Inflammatory macrophage (primary cell): ENCODE data around the gene NKX2-1.

Experiments used
- DNase-seq, 2 donors: peaks; one replicate each; pipeline ENCODE4 v3.0.0-alpha.2; 2020 to 2022

NKX2-1 gene

GRCh38 chr14:36517242-36518030, 2.6 kb downstream of the NKX2-1 start:
- DNase-seq: no peak

- DNase-seq: no peak
These were observed 3.3 kb downstream of the NKX2-1 start for GRCh38 chr14:36516719-36517241.

GRCh38 chr14:36515896-36516718, 3.9 kb downstream of the NKX2-1 start:
- no peak for DNase-seq

GRCh38 chr14:36515105-36515593, 4.9 kb downstream of the NKX2-1 start:
- no peak for DNase-seq

- no peak for DNase-seq
These were observed 5.5 kb downstream of the NKX2-1 start for GRCh38 chr14:36514278-36515104.

GRCh38 chr14:36513451-36514277, 6.4 kb downstream of the NKX2-1 start:
- no peak for DNase-seq

- no peak for DNase-seq
These were observed 7.0 kb downstream of the NKX2-1 start for GRCh38 chr14:36513012-36513420.

- no peak for DNase-seq
These were observed 7.4 kb downstream of the NKX2-1 start for GRCh38 chr14:36512585-36513003.

GRCh38 chr14:36511981-36512584, 7.9 kb downstream of the NKX2-1 start:
- no peak for DNase-seq

- no peak for DNase-seq
These were observed 9.2 kb downstream of the NKX2-1 start for GRCh38 chr14:36510874-36511273.

- no peak for DNase-seq
These were observed 9.8 kb downstream of the NKX2-1 start for GRCh38 chr14:36510078-36510799.

GRCh38 chr14:36509069-36509917, 10.7 kb downstream of the NKX2-1 start:
- DNase-seq: no peak

GRCh38 chr14:36508418-36509068, 11.5 kb downstream of the NKX2-1 start:
- DNase-seq: no peak

- DNase-seq: no peak
These were observed 12.1 kb downstream of the NKX2-1 start for GRCh38 chr14:36507847-36508417.

- DNase-seq: no peak
These were observed 13.1 kb downstream of the NKX2-1 start for GRCh38 chr14:36506732-36507614.

- DNase-seq: no peak
These were observed 13.9 kb downstream of the NKX2-1 start for GRCh38 chr14:36505892-36506731.
